ENCODE results near the gene NLRC5. TPM values are rescaled to one million over a fixed set of nuclear protein-coding genes. Genes with fewer than 3 reads are reported as not detected.
"Not testable (repeated sequence)": the region's sequence is repeated elsewhere in the genome, so short reads cannot be mapped to it uniquely, and the experiment has no call there.

NLRC5 gene
- total RNA-seq, 1 donor from 2014 or later = 11.9 TPM

- DNase-seq = no peak
These were observed 4.7 kb upstream of the NLRC5 start for GRCh38 chr16:56984639-56985038.

GRCh38 chr16:56985288-56985961 lies 3.9 kb upstream of the NLRC5 start:
- no peak for DNase-seq

GRCh38 chr16:56985962-56986360 lies 3.4 kb upstream of the NLRC5 start:
- no peak for DNase-seq

- DNase-seq = no peak
These were observed 3.0 kb upstream of the NLRC5 start for GRCh38 chr16:56986361-56986760.

GRCh38 chr16:56986908-56987307 lies 2.4 kb upstream of the NLRC5 start:
- not testable (repeated sequence) for DNase-seq

GRCh38 chr16:56987692-56988091 lies 1.7 kb upstream of the NLRC5 start:
- DNase-seq = no peak

GRCh38 chr16:56988161-56988947 lies 1.0 kb upstream of the NLRC5 start:
- no peak for DNase-seq

- no peak for DNase-seq
These were observed 631 bp downstream of the NLRC5 start for GRCh38 chr16:56989988-56990387.

GRCh38 chr16:56990407-56991286 lies 1.3 kb downstream of the NLRC5 start:
- no peak for DNase-seq

GRCh38 chr16:56992431-56992830 lies 3.1 kb downstream of the NLRC5 start:
- not testable (repeated sequence) for DNase-seq

GRCh38 chr16:56993204-56993603 lies 3.8 kb downstream of the NLRC5 start:
- DNase-seq = no peak

- no peak for DNase-seq
These were observed 5.0 kb downstream of the NLRC5 start for GRCh38 chr16:56994311-56994710.

GRCh38 chr16:56995136-56995805 lies 5.9 kb downstream of the NLRC5 start:
- no peak for DNase-seq

GRCh38 chr16:56997264-56997663 lies 7.9 kb downstream of the NLRC5 start:
- no peak for DNase-seq

- no peak for DNase-seq
These were observed 8.6 kb downstream of the NLRC5 start for GRCh38 chr16:56997931-56998330.

- DNase-seq = no peak
These were observed 9.0 kb downstream of the NLRC5 start for GRCh38 chr16:56998352-56998751.

GRCh38 chr16:56998861-56999260 lies 9.5 kb downstream of the NLRC5 start:
- no peak for DNase-seq

- DNase-seq = no peak
These were observed 10.3 kb downstream of the NLRC5 start for GRCh38 chr16:56999409-57000270.

GRCh38 chr16:57000271-57001025 lies 11.1 kb downstream of the NLRC5 start:
- DNase-seq = no peak

- no peak for DNase-seq
These were observed 11.8 kb downstream of the NLRC5 start for GRCh38 chr16:57001026-57001679.

Data from skin of body (tissue), 2 donors.